ENCODE measurements around the gene CHCHD6.

CHCHD6 gene

GRCh38 chr3:126952261-126952982, 248.4 kb downstream of the CHCHD6 start:
- no peak overlapping the region for H3K4me3 ChIP-seq (ENCODE audit: insufficient read depth, low read depth, low read length, poor library complexity, severe bottlenecking)
- no peak for DNase-seq
- H3K9me3 ChIP-seq (ENCODE audit: control insufficient read depth, low read length): no peaks in the 10 kb centered on the region
- H3K36me3 ChIP-seq (ENCODE audit: control insufficient read depth, insufficient read depth, low read length): peaks cover 6% of the 10 kb centered on the region
- no peaks in the 10 kb centered on the region for H3K4me1 ChIP-seq (ENCODE audit: control insufficient read depth, insufficient read depth, low read length, poor library complexity, severe bottlenecking)
- no peak overlapping the region for H3K27ac ChIP-seq (ENCODE audit: insufficient read depth, low read length, poor library complexity, severe bottlenecking)
- no peaks in the 10 kb centered on the region for H3K27me3 ChIP-seq (replicated peaks; ENCODE audit: control insufficient read depth, insufficient read depth, low read length, poor library complexity, severe bottlenecking)

- H3K27me3 ChIP-seq (replicated peaks; ENCODE audit: control insufficient read depth, insufficient read depth, low read length, poor library complexity, severe bottlenecking): no peaks in the 10 kb centered on the region
- no peaks in the 10 kb centered on the region for H3K4me1 ChIP-seq (ENCODE audit: control insufficient read depth, insufficient read depth, low read length, poor library complexity, severe bottlenecking)
- no peak for DNase-seq
- H3K27ac ChIP-seq (ENCODE audit: insufficient read depth, low read length, poor library complexity, severe bottlenecking): no peak overlapping the region
- H3K4me3 ChIP-seq (ENCODE audit: insufficient read depth, low read depth, low read length, poor library complexity, severe bottlenecking): no peak overlapping the region
- peaks cover 7% of the 10 kb centered on the region for H3K36me3 ChIP-seq (ENCODE audit: control insufficient read depth, insufficient read depth, low read length)
- H3K9me3 ChIP-seq (ENCODE audit: control insufficient read depth, low read length): no peaks in the 10 kb centered on the region
Measured at GRCh38 chr3:126952983-126953660, 249.1 kb downstream of the CHCHD6 start.

- Histone ChIP-seq H3K27me3 (replicated peaks; ENCODE audit: control insufficient read depth, insufficient read depth, low read length, poor library complexity, severe bottlenecking) (no peaks in the 10 kb centered on the region), H3K4me3 (ENCODE audit: insufficient read depth, low read depth, low read length, poor library complexity, severe bottlenecking) (no peak overlapping the region), H3K36me3 (ENCODE audit: control insufficient read depth, insufficient read depth, low read length) (peaks cover 3% of the 10 kb centered on the region), H3K9me3 (ENCODE audit: control insufficient read depth, low read length) (no peaks in the 10 kb centered on the region), H3K4me1 (ENCODE audit: control insufficient read depth, insufficient read depth, low read length, poor library complexity, severe bottlenecking) (no peaks in the 10 kb centered on the region), H3K27ac (ENCODE audit: insufficient read depth, low read length, poor library complexity, severe bottlenecking) (no peak overlapping the region)
- DNase-seq: no peak
Measured at GRCh38 chr3:126954141-126954842, 250.3 kb downstream of the CHCHD6 start.

GRCh38 chr3:126955004-126955790, 251.2 kb downstream of the CHCHD6 start:
- no peaks in the 10 kb centered on the region for H3K9me3 ChIP-seq (ENCODE audit: control insufficient read depth, low read length)
- H3K27ac ChIP-seq (ENCODE audit: insufficient read depth, low read length, poor library complexity, severe bottlenecking): no peak overlapping the region
- no peak overlapping the region for H3K4me3 ChIP-seq (ENCODE audit: insufficient read depth, low read depth, low read length, poor library complexity, severe bottlenecking)
- no peaks in the 10 kb centered on the region for H3K4me1 ChIP-seq (ENCODE audit: control insufficient read depth, insufficient read depth, low read length, poor library complexity, severe bottlenecking)
- no peaks in the 10 kb centered on the region for H3K27me3 ChIP-seq (replicated peaks; ENCODE audit: control insufficient read depth, insufficient read depth, low read length, poor library complexity, severe bottlenecking)
- peaks cover 3% of the 10 kb centered on the region for H3K36me3 ChIP-seq (ENCODE audit: control insufficient read depth, insufficient read depth, low read length)
- no peak for DNase-seq

GRCh38 chr3:126956361-126956760, 252.3 kb downstream of the CHCHD6 start:
- DNase-seq: no peak
- Histone ChIP-seq H3K4me1 (ENCODE audit: control insufficient read depth, insufficient read depth, low read length, poor library complexity, severe bottlenecking) (no peaks in the 10 kb centered on the region), H3K9me3 (ENCODE audit: control insufficient read depth, low read length) (no peaks in the 10 kb centered on the region), H3K36me3 (ENCODE audit: control insufficient read depth, insufficient read depth, low read length) (peaks cover 3% of the 10 kb centered on the region), H3K4me3 (ENCODE audit: insufficient read depth, low read depth, low read length, poor library complexity, severe bottlenecking) (no peak overlapping the region), H3K27me3 (replicated peaks; ENCODE audit: control insufficient read depth, insufficient read depth, low read length, poor library complexity, severe bottlenecking) (no peaks in the 10 kb centered on the region), H3K27ac (ENCODE audit: insufficient read depth, low read length, poor library complexity, severe bottlenecking) (no peak overlapping the region)

- Histone ChIP-seq H3K4me3 (ENCODE audit: insufficient read depth, low read depth, low read length, poor library complexity, severe bottlenecking) (no peak overlapping the region), H3K9me3 (ENCODE audit: control insufficient read depth, low read length) (no peaks in the 10 kb centered on the region), H3K27ac (ENCODE audit: insufficient read depth, low read length, poor library complexity, severe bottlenecking) (no peak overlapping the region), H3K36me3 (ENCODE audit: control insufficient read depth, insufficient read depth, low read length) (peaks cover 3% of the 10 kb centered on the region), H3K27me3 (replicated peaks; ENCODE audit: control insufficient read depth, insufficient read depth, low read length, poor library complexity, severe bottlenecking) (no peaks in the 10 kb centered on the region), H3K4me1 (ENCODE audit: control insufficient read depth, insufficient read depth, low read length, poor library complexity, severe bottlenecking) (no peaks in the 10 kb centered on the region)
- no peak for DNase-seq
Measured at GRCh38 chr3:126956866-126957650, 253.0 kb downstream of the CHCHD6 start.

- no peak overlapping the region for H3K27ac ChIP-seq (ENCODE audit: insufficient read depth, low read length, poor library complexity, severe bottlenecking)
- H3K4me1 ChIP-seq (ENCODE audit: control insufficient read depth, insufficient read depth, low read length, poor library complexity, severe bottlenecking): no peaks in the 10 kb centered on the region
- H3K4me3 ChIP-seq (ENCODE audit: insufficient read depth, low read depth, low read length, poor library complexity, severe bottlenecking): no peak overlapping the region
- H3K27me3 ChIP-seq (replicated peaks; ENCODE audit: control insufficient read depth, insufficient read depth, low read length, poor library complexity, severe bottlenecking): no peaks in the 10 kb centered on the region
- H3K36me3 ChIP-seq (ENCODE audit: control insufficient read depth, insufficient read depth, low read length): peaks cover 3% of the 10 kb centered on the region
- H3K9me3 ChIP-seq (ENCODE audit: control insufficient read depth, low read length): no peaks in the 10 kb centered on the region
- DNase-seq: no peak
Measured at GRCh38 chr3:126957776-126958637, 254.0 kb downstream of the CHCHD6 start.

- Histone ChIP-seq H3K27me3 (replicated peaks; ENCODE audit: control insufficient read depth, insufficient read depth, low read length, poor library complexity, severe bottlenecking) (no peaks in the 10 kb centered on the region), H3K9me3 (ENCODE audit: control insufficient read depth, low read length) (no peaks in the 10 kb centered on the region), H3K4me3 (ENCODE audit: insufficient read depth, low read depth, low read length, poor library complexity, severe bottlenecking) (no peak overlapping the region), H3K4me1 (ENCODE audit: control insufficient read depth, insufficient read depth, low read length, poor library complexity, severe bottlenecking) (no peaks in the 10 kb centered on the region), H3K27ac (ENCODE audit: insufficient read depth, low read length, poor library complexity, severe bottlenecking) (no peak overlapping the region), H3K36me3 (ENCODE audit: control insufficient read depth, insufficient read depth, low read length) (peaks cover 3% of the 10 kb centered on the region)
- DNase-seq: no peak
Measured at GRCh38 chr3:126958638-126959085, 254.6 kb downstream of the CHCHD6 start.

Measured in effector memory CD4-positive, alpha-beta T cell (primary cell).